Heart left ventricle (tissue), 16 donors: ENCODE data around the gene MAPK12. TPM values are rescaled to one million over a fixed set of nuclear protein-coding genes. Genes with fewer than 3 reads are reported as not detected.

Experiments
- ATAC-seq, 4 donors: fragments of 200-7000 bp; cut with Tn5 transposase; one replicate each; pipeline ENCODE4 v1.9.1; 2020 to 2022; ENCODE audit warnings: moderate library complexity in 4 of 4, mild to moderate bottlenecking in 3 of 4, moderate number of reproducible peaks in 1 of 4
- DNase-seq, 5 donors: peaks; one replicate each; pipeline ENCODE4 v3.0.0-alpha.2; 2020
- H3K27ac ChIP-seq, 12 donors: fragments of 200-600 bp; sonication (generic) in 4 of 12; one replicate each; pipeline versions ENCODE4 v1.5.0 to v1.8.0; 2016 to 2022; ENCODE audit warnings: mild to moderate bottlenecking in 2 of 12
- H3K27me3 ChIP-seq, 9 donors: fragments of 200-600 bp; sonication (generic) in 2 of 9; one replicate each; pipeline versions ENCODE4 v1.5.1 to v1.8.0; 2016 to 2022; ENCODE audit warnings: mild to moderate bottlenecking in 3 of 9
- H3K36me3 ChIP-seq, 9 donors: fragments of 200-600 bp; sonication (generic) in 2 of 9; one replicate each; pipeline versions ENCODE4 v1.5.0 to v1.8.0; 2018 to 2022; ENCODE audit warnings: mild to moderate bottlenecking in 2 of 9
- H3K4me1 ChIP-seq, 12 donors: fragments of 200-600 bp; sonication (generic) in 4 of 12; one replicate each; pipeline versions ENCODE4 v1.5.0 to v1.8.0; 2016 to 2022; ENCODE audit warnings: mild to moderate bottlenecking in 3 of 12
- H3K4me3 ChIP-seq, 12 donors: fragments of 200-600 bp; sonication (generic) in 4 of 12; one replicate each; pipeline versions ENCODE4 v1.5.0 to v1.8.0; 2017 to 2022; ENCODE audit warnings: mild to moderate bottlenecking in 9 of 12, moderate library complexity in 4 of 12
- H3K9me3 ChIP-seq, 12 donors: fragments of 200-600 bp; sonication (generic) in 4 of 12; one replicate each; pipeline versions ENCODE4 v1.5.0 to v1.8.0; 2016 to 2022; ENCODE audit warnings: mild to moderate bottlenecking in 1 of 12
- POLR2A ChIP-seq, 2 donors: fragments of 450-650 bp; IDR thresholded peaks; one replicate each; pipeline ENCODE4 v1.6.1; 2017; ENCODE audit warnings: antibody characterized with exemption in 2 of 2, mild to moderate bottlenecking in 2 of 2, moderate library complexity in 2 of 2
- WGBS, 4 donors: extraction: QIAGEN DNeasy Blood & Tissue Kit in 2 of 4; methylation state at CpG; one replicate each; pipeline versions ENCODE4 v1.1.5 to v1.1.7; 2013 to 2018; 5-methylcytosine and 5-hydroxymethylcytosine counted together
- intact Hi-C, 10 donors: fragments of 100-400 bp; cut with DNase I; formaldehyde crosslinking; loops; one replicate each; pipeline versions ENCODE4 v1.11.1 to v1.14.2; 2022
- polyA plus RNA-seq, 2 donors: library from polyadenylated mRNA; stranded (reverse); fragments of 200-250 nt; gene quantifications; one replicate each; pipeline ENCODE4 v1.2.3, GENCODE V29; 2013
- total RNA-seq, 9 donors: library from RNA; depleted of rRNA in 2 of 9; stranded (reverse); fragments of >200 nt in 2 of 9; fragmentation: NEBNext Ultra II Directional in 3 of 9; extraction: Animal tissue kit (Norgen Biotek cat#: 25700) in 3 of 9; gene quantifications; one replicate each; pipeline versions ENCODE4 v1.1.0 to v1.2.4, GENCODE V29; 2016 to 2023
- TF ChIP-seq, protein P1 (sequence below), 12 donors: fragments of 200-600 bp; sonication (generic) in 4 of 12; IDR thresholded peaks; one replicate each; pipeline versions ENCODE4 v1.5.0 to v1.8.0; 2018 to 2022; ENCODE audit warnings: antibody characterized with exemption in 12 of 12, mild to moderate bottlenecking in 5 of 12
- donor health status: ischemic (EF 13 %, LVEDD 7.1; RV severe dilation, severe dysfunction).
- donor health status: healthy with polysubstance abuse.
- donor health status: DM: no; HTN: yes; CAD: no.
- donor health status: DM: no; HTN: no; CAD: no.
- donor health status: ischemic (EF 25% LVEDD 6.9; RV normal size, moderate dysfunction).
- donor health status: ischemic (EF 25% LVEDD 5.7; RV mildly dilated, moderate dysfunction).
- donor health status: healthy.
- donor health status: DM: yes; HTN: yes; CAD: no.
- donor health status: ischemic (EF 35%, LVEDD 5.7; RV mildly dilated, moderate dysfunction).
- donor health status: nonischemic (EF 11% LVEDD 7.7; RV severe dilation, severe dysfunction).
- donor health status: DM: yes; HTN: yes; CAD: no.
- donor health status: PGD.
- donor health status: ischemic (EF 29% LVEDD 5.4; RV normal size, mild dysfunction).
- donor health status: nonischemic (EF 23%, LVEDD 6.1; RV moderate dilation, normal function).

The MAPK12 gene
- total and polyA plus RNA-seq, 11 donors = 11.6 to 18.0 (median 15.5) TPM

DNA sequence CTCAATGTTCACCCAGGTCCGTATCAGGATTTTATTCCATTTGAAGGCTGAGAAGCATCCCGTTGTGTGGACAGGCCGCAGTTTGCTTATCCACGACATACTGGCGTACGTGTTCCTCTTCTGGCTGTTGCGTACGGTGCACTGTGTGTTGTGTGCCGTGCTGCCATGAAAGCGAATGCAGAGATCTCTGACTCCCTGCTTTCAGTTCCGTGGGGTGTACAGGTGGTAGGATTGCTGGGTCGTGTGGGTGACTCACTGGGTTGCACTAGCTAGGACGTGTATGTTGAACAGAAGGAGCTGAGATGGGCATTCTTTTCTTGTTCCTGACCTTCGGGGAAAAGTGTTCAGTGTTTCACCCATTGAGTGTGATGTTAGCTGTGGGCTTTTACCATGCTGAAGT lies 50.3 kb downstream of the MAPK12 start:
- Histone ChIP-seq H3K27me3 (no peaks in the 10 kb centered on the region), H3K4me1 (peaks cover 0 to 28% (median 15%) of the 10 kb centered on the region in 12 donors), H3K36me3 (peaks cover 0 to 91% (median 79%) of the 10 kb centered on the region in 9 donors), H3K27ac (no peak overlapping the region), H3K4me3 (no peak overlapping the region), H3K9me3 (no peaks in the 10 kb centered on the region)
- no peak for TF ChIP-seq POLR2A (IDR thresholded peaks at IDR 0.05)
- TF ChIP-seq, protein P1, sequence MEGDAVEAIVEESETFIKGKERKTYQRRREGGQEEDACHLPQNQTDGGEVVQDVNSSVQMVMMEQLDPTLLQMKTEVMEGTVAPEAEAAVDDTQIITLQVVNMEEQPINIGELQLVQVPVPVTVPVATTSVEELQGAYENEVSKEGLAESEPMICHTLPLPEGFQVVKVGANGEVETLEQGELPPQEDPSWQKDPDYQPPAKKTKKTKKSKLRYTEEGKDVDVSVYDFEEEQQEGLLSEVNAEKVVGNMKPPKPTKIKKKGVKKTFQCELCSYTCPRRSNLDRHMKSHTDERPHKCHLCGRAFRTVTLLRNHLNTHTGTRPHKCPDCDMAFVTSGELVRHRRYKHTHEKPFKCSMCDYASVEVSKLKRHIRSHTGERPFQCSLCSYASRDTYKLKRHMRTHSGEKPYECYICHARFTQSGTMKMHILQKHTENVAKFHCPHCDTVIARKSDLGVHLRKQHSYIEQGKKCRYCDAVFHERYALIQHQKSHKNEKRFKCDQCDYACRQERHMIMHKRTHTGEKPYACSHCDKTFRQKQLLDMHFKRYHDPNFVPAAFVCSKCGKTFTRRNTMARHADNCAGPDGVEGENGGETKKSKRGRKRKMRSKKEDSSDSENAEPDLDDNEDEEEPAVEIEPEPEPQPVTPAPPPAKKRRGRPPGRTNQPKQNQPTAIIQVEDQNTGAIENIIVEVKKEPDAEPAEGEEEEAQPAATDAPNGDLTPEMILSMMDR (IDR thresholded peaks at IDR 0.05) = no peak
- DNase-seq = no peak
- WGBS, 4 donors = 83 to 92% (median 90%) methylated on average over 14 of the region's 14 CpGs
- intact Hi-C loops = loop anchor here in 1 of 10 donors (5.0 kb wide), 1 partner anchor 64 kb away; no protein-coding TSS in a partner anchor
- ATAC-seq = no peak

DNA sequence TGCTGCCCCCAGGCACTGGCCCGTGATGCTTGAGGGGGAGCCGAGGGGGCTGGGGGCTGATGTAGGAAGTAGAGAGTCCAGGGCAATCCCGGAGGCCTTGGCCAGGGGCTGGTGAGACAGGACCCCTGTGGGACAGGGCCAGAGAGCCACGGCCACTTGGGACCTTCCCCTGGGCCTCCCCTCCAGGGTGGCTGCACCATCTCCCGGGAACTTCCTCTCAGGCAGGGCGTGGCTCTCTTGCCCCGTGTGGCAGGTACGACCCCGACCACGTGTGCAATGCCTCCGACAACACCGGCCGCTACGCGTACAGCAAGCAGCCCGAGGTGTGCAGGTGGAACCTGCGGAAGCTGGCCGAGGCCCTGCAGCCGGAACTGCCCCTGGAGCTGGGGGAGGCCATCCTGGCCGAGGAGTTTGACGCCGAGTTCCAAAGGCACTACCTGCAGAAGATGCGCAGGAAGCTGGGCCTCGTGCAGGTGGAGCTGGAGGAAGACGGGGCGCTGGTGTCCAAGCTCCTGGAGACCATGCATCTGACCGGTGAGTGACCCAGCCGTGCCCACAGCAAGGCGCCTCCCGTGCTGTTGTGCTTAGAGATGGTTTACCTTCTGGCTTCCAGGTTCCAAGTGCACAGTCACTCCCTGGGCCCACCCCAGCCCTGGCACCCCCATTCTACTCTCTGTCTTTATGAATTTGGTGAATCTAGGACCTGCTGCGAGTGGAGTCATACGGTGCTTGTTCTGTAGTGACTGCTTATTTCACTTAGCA lies 50.9 kb downstream of the MAPK12 start:
- intact Hi-C loops = loop anchor here in 3 of 10 donors (1.0 to 5.0 kb wide), 2 partner anchors 61 to 63 kb away; no protein-coding TSS in a partner anchor
- ATAC-seq (no peak), DNase-seq (peak in 1 of 5 donors; percentile 9)
- Histone ChIP-seq H3K9me3 (no peaks in the 10 kb centered on the region), H3K27ac (no peak overlapping the region), H3K36me3 (peaks cover 0 to 90% (median 74%) of the 10 kb centered on the region in 9 donors), H3K27me3 (no peaks in the 10 kb centered on the region), H3K4me1 (peaks cover 0 to 30% (median 20%) of the 10 kb centered on the region in 12 donors), H3K4me3 (no peak overlapping the region)
- whole genome bisulfite sequencing, 4 donors = 85 to 91% (median 88%) methylated on average over 25 to 32 of the region's 32 CpGs
- no peak for TF ChIP-seq POLR2A (IDR thresholded peaks at IDR 0.05)
- TF ChIP-seq, protein P1 (IDR thresholded peaks at IDR 0.05) = no peak

DNA sequence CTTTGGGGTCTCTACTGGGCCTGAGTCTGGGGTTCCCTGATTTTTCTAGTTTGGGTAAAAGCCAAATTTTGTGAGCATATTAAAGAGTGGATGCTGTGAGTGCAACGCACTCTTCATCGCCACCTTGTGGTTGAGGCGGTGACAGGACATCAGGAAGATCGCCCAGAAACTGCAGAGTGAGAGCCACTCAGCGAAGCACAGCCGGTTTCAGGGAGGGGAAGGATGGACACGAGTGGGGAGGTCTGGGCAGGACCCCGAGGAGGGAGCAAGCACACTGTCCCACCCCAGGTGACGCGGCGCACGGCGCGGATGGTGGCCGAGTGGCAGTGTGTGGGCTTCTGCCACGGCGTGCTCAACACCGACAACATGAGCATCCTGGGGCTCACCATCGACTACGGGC lies 51.6 kb downstream of the MAPK12 start:
- no peak for TF ChIP-seq POLR2A (IDR thresholded peaks at IDR 0.05)
- TF ChIP-seq, protein P1 (IDR thresholded peaks at IDR 0.05) = peak; percentile 74 to 87 (median 80)
- Histone ChIP-seq H3K27ac (no peak overlapping the region), H3K4me1 (peaks cover 0 to 33% (median 20%) of the 10 kb centered on the region in 12 donors), H3K4me3 (no peak overlapping the region), H3K36me3 (peaks cover 0 to 85% (median 72%) of the 10 kb centered on the region in 9 donors), H3K27me3 (no peaks in the 10 kb centered on the region), H3K9me3 (no peaks in the 10 kb centered on the region)
- ATAC-seq (peak in 3 of 4 donors; percentile 23 to 35 (median 29)), DNase-seq (peak in 3 of 5 donors; percentile 69 to 80 (median 78))
- intact Hi-C loops = loop anchor here in 9 of 10 donors (1.0 to 5.0 kb wide), 5 partner anchors 61 to 278 kb away; no protein-coding TSS in a partner anchor
- 55 to 66% (median 62%) methylated on average over 19 to 20 of the region's 20 CpGs for WGBS, 4 donors
